Heart left ventricle (tissue), 13 donors: ENCODE data around the gene AFTPH.

Experiments used
- CTCF ChIP-seq, 12 donors: fragments of 200-600 bp; sonication (generic) in 4 of 12; IDR thresholded peaks; one replicate each; pipeline versions ENCODE4 v1.5.0 to v1.8.0; 2018 to 2022; ENCODE audit warnings: antibody characterized with exemption in 12 of 12, mild to moderate bottlenecking in 5 of 12
- POLR2A ChIP-seq, 2 donors: fragments of 450-650 bp; IDR thresholded peaks; one replicate each; pipeline ENCODE4 v1.6.1; 2017; ENCODE audit warnings: antibody characterized with exemption in 2 of 2, mild to moderate bottlenecking in 2 of 2, moderate library complexity in 2 of 2
- donor health status: ischemic (EF 13 %, LVEDD 7.1; RV severe dilation, severe dysfunction).
- donor health status: DM: no; HTN: yes; CAD: no.
- donor health status: DM: no; HTN: no; CAD: no.
- donor health status: ischemic (EF 25% LVEDD 6.9; RV normal size, moderate dysfunction).
- donor health status: ischemic (EF 25% LVEDD 5.7; RV mildly dilated, moderate dysfunction).
- donor health status: ischemic (EF 35%, LVEDD 5.7; RV mildly dilated, moderate dysfunction).
- donor health status: nonischemic (EF 11% LVEDD 7.7; RV severe dilation, severe dysfunction).
- donor health status: DM: yes; HTN: yes; CAD: no.
- donor health status: PGD.
- donor health status: ischemic (EF 29% LVEDD 5.4; RV normal size, mild dysfunction).
- donor health status: nonischemic (EF 23%, LVEDD 6.1; RV moderate dilation, normal function).

- TF ChIP-seq CTCF (IDR thresholded peaks at IDR 0.05) = no peak
- TF ChIP-seq POLR2A (IDR thresholded peaks at IDR 0.05) = peak in 1 of 2 donors; percentile 77
These were observed at the start of gene AFTPH for GRCh38 chr2:64523666-64524603.
